GM18909 (cell line): ENCODE measurements around the gene PRKAR2A.
"Not testable (repeated sequence)": the region's sequence is repeated elsewhere in the genome, so short reads cannot be mapped to it uniquely, and the experiment has no call there.

Experiments
- ATAC-seq: cut with Tn5 transposase; IDR thresholded peaks from one replicate; pipeline ENCODE4 v1.9.1; 2021; ENCODE audit warnings: mild to moderate bottlenecking; ENCODE audit not compliant: unreplicated experiment, poor library complexity

The PRKAR2A gene

DNA sequence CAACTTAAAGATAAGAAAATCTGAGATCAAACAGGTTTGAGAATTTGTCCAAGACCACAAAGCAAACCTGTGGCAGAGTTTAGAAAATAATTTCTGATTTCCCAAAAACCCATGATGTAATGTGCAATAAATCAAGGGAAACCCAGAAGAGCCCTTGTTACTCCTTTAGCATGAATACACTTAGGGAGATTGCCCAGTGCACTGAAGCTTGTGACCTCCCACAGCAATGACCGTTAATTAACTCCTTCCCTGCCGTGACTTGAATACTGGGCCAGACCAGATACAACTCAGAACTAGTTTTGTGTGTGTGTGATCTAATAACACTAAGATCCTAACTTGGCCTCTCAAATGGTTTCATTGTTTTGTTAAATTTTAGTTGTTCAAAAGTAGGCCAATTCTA is 2.5 kb downstream of the PRKAR2A start:
- no peak for ATAC-seq

DNA sequence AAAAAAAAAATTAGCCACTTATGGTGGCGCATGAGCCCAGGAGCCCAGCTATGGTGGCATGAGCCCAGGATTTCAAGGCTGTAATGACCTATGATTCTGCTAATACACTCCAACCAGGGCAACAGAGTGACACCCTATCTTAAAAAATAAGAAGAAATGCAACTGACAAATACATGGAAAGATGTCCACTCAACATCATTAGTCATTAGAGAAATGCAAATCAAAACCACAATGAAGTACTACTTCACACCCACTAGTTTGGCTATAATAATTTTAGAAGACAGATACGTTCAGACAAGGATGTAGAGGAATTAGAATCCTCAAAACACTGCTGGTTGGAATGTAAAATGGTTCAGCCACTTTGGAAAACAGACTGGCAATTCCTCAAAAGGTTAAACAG is 10.5 kb downstream of the PRKAR2A start:
- ATAC-seq = no peak

DNA sequence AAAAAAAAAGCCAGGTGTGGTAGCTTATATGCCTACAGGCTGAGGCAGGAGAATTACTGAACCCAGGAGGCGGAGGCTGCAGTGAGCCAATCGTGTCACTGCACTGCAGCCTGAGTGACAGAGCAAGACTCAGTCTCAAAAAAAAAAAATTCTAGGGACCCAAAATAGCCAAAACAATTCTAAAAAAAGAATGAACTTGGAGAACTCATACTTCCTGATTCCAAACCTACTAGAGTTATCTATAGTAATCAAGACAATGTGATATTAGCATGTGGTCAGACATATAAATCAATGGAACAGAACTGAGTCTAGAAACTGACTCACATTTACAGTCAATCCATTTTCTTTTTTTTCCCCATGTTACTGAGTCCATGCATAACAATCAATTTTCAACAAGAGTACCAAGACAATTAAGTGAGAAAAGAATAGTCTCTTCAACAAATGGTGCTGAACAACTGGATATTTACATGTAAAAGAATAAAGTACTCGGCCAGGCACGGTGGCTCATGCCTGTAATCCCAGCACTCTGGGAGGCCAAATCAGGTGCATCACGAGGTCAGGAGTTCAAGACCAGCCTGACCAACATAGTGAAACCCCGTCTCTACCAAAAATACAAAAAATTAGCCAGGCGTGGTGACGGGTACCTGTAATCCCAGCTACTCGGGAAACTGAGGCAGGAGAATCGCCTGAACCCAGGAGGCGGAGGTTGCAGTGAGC is 11.9 kb downstream of the PRKAR2A start:
- no peak for ATAC-seq

DNA sequence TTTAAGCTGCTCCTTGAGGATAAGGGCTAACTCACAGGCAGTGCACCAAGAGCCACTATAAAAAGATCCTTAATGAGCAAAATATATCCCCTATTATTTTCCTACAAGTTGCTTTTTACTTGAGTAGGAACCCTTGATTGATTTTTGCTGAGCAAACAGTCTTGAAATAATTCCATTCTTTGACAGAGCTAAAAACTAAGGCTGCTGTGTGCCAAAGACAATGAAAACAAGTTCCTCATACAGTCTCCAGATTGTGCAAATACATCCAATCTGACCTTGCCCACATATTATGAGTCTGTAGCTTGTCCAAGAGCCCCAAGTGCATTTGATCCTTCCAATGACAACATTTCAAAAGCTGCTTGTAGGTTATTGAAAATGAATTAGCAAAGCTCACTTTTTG is 15.0 kb downstream of the PRKAR2A start:
- ATAC-seq = no peak

DNA sequence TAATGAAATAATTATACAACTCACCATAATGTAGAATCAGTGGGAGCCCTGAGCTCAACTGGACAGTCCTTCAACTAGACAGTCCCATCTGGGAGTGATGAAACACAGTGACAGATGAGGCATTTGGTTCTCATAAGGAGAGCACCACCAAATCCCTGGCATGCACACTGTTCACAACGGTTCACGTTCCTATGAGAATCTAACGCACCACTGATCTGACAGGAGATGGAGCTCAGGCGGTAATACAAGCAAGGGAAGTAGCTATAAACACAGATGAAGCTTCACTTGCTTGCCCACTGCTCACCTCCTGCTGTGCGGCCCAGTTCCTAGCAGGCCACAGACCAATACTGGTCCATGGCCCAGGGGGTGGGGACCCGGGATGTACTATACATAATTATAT is 17.0 kb downstream of the PRKAR2A start:
- no peak for ATAC-seq

DNA sequence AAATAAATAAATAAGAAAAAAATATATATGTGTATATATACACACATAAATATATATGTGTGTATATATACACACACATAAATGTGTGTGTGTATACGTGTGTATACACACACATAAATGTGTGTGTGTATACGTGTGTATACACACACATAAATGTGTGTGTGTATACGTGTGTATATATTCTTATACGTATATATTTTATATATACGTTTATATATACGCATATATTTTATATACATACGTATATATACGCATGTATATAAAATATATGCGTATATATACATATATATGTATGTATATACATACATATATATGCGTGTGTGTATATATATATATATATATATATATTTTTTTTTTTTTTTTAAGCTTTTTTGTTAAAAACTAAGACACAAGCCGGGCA is 18.1 kb downstream of the PRKAR2A start:
- not testable (repeated sequence) for ATAC-seq

DNA sequence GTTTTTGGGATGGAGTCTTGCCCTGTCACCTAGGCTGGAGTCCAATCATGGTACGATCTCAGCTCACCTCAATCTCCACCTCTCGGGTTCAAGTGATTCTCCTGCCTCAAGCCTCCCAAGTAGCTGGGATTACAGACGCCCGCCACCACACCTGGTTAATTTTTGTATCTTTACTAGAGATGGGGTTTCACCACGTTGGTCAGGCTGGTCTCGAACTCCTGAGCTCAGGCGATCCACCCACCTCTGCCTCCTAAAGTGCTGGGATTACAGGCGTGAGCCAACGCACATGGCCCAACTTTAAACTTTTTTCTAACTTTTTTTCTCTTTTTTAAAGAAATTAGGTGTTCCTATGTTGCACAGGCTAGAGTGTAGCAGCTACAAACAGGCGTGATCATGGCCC is 19.8 kb downstream of the PRKAR2A start:
- not testable (repeated sequence) for ATAC-seq

DNA sequence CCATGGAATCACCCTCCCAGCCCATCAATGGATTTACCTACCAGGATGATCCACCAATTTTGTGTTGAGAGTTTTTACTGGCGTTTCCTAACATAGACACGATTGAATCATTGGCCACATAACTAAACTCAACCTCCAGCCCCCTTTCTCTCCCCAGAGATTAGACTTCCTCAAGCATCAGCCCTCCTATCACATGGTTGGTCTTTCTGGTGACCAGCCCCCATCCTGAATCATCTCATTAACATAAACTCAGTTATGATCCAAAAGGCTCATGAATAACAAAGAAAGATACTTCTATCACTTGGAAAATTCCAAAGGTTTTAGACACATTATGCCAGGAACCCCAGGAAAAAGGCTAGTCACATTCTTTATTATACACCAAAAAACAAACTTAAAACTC is 21.2 kb downstream of the PRKAR2A start:
- ATAC-seq = no peak

DNA sequence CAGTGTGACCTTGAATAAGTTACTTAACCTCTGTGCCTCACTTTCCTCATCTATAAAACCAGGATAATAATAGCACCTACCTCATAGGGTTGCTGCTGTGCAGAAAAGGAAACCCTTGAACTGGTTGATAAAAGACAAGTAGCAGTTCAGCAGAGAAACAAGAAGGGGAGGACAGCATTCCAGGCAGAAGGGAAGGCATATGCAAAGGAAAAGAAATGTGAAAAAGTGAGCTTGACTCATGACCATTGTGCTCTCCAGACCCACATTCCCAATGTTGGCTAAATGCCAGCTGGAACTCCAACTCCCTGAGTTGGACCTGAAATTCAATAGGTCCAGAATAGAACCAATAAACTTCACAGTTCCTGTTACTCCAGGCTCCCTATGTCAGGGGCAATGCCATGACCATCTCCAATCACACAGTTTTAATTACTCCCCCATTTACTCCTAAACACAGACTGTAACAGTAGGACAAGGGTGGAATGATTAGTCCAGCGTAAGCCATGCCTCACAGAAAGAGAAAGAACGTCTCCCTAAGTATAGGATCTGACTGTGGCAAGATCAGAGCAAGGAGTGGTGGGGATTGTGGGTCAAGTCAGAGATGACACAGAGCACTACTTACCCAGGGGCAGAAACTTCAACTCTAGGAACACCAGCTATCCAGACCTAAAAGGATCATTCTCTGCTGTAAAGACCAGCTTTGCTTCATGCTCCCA is 26.9 kb downstream of the PRKAR2A start:
- ATAC-seq = no peak

DNA sequence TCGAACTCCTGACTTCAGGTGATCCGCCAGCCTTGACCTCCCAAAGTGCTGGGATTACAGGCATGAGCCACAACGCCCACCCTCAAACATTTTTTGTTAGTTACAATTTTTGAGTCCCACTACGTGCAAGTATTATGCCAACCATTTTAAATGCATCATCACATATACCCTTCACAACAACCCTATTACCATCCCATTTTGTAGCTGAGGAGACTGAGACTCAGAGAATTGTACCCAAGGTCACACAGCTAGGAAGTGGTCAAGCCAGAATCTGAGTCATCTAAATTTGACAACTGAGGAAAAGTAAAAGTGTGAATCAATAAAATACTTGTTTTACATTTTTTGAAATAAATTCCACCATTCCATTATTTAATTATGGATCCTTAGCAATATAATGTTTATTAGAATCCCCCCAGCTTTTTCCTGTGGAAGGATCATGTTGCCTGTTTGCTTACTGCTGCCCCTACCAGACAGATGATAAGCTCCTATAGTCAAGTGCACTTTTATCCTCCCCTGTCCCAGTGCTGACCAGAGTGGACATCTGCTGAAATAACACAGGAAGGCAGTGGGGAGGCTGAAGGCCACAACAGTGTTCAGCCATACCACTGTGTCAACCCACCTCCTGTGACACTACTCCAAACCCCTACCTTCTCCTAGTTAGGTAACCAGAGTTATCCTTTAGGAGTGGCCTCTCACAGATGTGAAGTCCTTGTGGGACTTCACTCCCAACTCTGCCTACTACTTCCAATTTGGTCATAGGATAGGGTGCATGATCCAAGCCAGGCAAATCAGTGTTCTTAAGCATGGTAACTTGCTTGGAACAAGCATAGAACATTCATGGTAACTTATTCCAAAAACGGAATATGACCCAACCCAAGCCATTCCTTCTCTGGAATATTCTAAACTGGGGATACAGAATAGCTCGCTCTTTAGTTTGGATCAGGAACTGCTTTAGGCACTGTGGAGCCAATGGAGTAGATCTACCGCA is 28.1 kb downstream of the PRKAR2A start:
- ATAC-seq = no peak

DNA sequence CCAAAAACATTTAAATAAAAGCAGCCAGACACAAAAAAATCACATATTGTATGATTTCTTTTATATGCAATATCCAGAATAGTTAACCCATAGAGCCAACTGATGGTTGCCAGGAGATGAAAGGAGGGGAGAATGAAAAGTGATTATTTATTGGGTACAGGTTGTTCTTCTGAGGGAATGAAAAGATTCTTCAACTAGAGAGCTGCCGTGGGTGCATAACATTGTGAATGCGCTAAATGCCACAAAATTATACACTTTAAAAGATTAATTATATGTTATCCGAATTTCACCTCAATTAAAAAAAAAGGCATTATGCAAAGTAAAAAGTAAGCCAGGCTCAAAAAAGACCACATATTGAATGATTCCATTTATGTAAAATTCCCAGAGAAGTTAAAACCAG is 36.1 kb downstream of the PRKAR2A start:
- no peak for ATAC-seq

DNA sequence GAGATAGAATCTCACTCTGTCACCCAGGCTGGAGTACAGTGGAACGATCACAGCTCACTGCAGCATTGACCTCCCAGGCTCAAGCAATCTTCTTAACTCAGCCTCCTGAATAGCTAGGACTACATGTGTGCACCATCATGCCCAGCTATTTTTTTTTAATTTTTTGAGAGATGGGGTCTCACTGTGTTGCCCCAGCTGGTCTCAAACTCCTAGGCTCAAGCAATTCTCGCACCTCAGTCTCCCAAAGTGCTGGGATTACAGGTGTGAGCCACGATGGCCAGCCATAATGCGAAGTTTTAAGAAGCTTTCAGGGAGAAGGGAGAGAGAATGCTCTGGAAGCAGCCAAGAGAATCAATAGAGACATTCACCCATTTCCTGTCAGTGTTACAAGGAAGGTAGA is 42.7 kb downstream of the PRKAR2A start:
- no peak for ATAC-seq

DNA sequence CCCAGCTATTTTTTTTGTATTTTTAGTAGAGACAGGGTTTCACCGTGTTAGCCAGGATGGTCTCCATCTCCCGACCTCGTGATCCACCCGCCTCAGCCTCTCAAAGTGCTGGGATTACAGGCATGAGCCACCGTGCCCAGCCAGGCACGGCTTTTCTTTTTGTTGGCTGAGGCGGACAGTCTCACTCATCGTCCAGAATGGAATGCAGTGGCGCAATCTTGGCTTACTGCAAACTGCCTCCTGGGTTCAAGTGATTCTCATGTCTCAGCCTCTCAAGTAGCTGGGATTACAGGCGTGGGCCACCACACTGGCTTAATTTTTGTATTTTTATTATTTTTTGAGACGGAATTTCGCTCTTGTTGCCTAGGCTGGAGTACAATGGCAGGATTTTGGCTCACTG is 46.8 kb downstream of the PRKAR2A start:
- ATAC-seq = not testable (repeated sequence)

DNA sequence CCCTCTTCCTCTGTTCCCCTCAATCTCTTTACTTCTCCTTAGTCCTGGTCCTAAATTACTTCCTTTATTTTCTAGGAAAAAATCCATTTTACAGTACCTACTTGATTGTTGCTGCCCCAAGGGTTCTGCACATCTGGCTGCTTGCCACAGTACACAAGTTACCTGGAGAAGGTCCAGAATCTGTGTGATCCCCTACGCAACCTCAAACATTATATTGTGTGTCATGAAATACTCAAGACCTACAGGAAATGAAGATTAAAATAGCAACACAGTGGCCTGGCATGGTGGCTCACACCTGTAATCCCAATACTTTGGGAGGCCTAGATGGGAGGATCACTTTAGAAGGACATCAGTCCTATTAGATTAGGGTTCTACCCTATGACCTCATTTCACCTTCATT is 48.7 kb downstream of the PRKAR2A start:
- no peak for ATAC-seq

DNA sequence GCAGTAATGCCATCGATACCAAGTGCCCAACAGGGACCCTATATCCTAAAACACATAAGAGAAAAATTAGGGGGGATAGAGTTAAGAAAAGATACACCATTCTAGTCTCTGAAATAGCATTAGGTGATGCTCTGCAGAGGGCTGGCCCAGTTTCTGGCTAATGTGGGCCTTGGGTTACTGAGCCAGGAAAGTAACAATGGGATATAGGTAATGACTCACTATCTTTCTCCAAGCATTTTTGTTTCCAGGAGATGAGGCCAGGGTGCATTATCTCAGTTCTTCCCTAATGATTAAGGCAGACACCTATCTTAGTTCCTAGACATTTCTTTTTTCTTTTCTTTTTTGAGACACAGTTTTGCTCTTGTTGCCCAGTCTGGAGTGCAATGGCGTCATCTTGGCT is 50.0 kb downstream of the PRKAR2A start:
- ATAC-seq = no peak

DNA sequence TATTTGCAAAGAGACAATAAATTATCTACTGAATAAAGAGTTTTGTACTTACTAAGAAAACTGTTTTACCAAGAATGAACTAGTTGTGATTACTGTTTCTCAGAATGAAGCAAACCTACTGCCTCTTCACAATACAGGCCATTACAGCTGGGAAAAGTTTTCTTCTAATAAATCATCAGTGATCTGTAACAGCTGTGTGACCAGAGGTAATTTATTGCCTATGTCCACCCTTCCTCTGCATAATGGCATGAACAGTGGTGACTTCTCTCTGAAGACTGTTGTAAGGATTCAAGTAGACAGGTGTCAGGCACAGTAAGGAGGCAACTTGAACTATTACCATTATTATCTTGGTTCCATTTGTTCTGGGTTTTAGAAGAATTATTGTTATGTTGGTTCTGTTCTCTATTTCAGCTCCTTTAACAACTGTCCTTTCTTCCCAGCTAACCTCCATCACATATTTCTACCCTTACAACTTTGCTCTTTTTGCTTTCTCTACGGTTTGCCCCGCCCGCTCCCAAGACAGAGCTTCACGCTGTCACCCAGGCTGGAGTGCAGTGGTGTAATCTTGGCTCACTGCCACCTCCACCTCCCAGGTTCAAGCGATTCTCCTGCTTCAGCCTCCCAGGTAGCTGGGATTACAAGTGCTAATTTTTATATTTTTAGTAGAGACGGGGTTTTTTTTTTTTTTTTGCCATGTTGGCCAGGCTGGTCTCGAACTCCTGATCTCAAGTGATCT is 51.5 kb downstream of the PRKAR2A start:
- no peak for ATAC-seq

DNA sequence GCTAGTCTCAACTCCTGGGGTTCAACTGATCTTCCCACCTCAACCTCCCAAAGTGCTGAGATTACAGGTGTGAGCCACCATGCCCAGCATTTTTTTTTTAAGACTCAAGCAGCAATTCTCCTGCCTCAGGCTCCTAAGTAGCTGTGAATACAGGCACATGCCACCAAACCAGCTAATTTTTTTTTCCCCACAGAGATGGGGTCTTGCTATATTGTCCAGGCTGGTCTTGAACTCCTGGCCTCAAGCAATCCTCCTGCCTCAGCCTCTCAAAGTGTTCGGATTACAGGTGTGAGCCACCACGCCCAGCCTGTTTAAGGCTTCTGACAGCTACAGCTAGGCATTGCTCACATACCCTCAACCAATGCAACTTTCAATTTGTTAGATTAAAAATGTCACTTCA is 54.2 kb downstream of the PRKAR2A start:
- not testable (repeated sequence) for ATAC-seq

DNA sequence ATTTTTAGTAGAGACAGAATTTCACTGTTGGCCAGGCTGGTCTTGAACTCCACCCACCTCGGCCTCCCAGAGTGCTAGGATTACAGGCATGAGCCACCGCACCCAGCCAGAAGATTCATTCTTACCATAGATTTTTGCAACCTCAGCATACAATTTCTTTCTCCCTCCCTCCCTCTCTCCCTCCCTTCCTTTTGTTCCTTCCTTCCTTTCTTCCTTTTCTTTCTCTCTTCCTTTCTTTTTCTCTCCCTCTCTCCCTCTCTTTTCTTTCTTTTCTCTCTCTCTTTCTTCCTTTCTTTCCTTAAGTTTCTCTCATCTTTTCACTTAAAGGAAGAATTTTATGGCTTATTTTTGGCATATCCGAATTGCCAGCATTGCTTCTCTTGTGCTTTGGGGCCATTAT is 58.0 kb downstream of the PRKAR2A start:
- ATAC-seq = no peak

DNA sequence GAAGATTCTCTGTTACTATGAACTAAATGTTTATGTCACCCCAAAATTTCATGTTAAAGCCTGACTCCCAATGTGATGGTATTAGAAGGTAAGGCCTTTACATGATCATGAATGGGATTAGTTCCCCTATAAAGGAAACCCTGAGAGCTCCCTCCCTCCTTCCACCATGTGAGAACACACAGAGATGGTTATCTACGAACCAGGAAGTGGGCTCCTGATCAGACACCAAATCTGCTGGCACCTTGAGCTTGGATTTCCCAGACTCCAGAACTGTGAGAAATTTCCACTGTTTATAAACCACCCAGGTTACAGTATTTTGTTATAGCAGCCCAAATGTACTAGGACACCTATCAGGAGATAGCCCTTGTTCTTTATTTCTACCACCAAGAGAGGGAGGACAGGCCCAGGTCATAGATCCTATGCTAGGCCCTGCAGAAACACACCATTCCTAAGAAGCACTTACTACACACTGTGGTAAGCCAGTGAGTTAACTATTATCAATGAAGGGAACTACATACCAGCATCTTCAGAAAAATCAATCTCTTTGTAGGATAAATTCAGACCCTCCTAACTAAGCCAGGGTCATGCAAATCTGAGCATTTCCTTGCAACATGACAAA is 59.0 kb downstream of the PRKAR2A start:
- no peak for ATAC-seq
